ENCODE measurements around the gene HNRNPU.

HNRNPU gene

DNA sequence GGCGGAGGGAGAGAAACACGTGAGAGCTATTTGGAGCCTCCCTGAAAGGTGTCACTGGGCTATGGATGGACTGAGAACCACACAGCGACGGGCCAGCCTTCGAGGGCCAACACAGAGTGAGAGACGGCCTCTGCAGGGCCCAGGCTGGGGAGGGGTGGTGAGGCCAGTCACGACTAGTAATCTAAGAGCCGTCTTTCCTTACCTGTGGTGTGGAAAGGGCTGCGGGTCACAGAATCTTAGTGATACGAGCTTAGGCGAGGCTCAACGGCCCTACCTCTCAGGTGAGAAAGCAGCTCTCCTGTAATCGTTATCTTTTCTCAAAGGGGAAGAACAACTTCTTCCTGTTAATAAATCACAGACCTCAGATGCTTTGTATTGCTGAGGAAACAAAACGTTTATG is 62.3 kb downstream of the HNRNPU start:
- DNase-seq (ENCODE audit: low spot score) = no peak

DNA sequence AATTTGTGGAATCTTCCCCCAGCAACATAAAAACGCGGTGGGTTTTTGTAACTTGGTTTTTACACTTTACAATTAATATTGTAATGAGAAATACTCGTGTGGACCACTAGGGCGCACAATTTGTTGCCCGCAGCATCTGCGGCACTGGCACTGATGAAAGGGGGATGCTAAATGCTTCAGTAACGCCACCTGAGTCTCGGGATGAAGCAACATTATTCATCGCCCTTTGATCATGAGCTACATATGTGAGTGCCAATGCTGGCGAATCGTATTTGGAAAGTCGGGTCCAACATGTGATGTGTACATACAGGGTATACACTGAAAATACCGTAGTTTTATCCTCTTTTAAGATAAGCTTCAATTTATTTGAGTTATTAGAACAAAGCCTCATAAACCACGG is 63.1 kb downstream of the HNRNPU start:
- peak; percentile 17 for DNase-seq (ENCODE audit: low spot score)

DNA sequence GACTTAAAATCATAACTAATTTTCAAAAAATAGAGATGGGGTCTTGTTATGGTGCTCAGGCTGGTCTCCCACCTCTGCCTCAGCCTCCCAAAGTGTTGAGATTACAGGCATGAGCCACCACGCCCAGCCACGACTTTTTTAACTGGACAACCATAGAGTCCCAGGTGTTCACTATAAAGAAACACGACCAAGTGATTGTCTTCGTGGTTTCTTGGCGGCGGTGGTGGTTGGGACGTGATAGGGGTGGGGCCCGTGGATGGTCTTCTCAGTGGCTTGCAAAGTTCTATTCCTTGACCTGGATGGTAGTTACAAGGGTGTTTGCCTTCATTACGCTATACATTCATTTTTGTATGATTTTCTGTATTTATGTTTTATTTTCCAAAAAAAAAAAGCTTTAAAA is 63.5 kb downstream of the HNRNPU start:
- DNase-seq (ENCODE audit: low spot score) = no peak

Measured in hematopoietic multipotent progenitor cell treated with erythropoietin and hydrocortisone succinate and interleukin-3 and kit ligand, for 15 days (in vitro differentiated cells).